ENCODE measurements around the gene MAMSTR. TPM values are rescaled to one million over a fixed set of nuclear protein-coding genes. Genes with fewer than 3 reads are reported as not detected.
A peak's percentile ranks its signal among the peaks of the same experiment; 100 is the strongest.

The MAMSTR gene
- total RNA-seq, 1 donor from 2014 or later, result 1.3 TPM

- no peak for DNase-seq (ENCODE audit: extremely low spot score, unreplicated experiment)
- Mint-ChIP-seq H3K4me1 (ENCODE audit: unreplicated experiment) (peaks cover 53% of the 10 kb centered on the region), H3K4me3 (ENCODE audit: unreplicated experiment) (peak overlapping the region; percentile 49), H3K27me3 (ENCODE audit: unreplicated experiment) (no peaks in the 10 kb centered on the region), H3K9me3 (ENCODE audit: unreplicated experiment) (no peaks in the 10 kb centered on the region), H3K36me3 (ENCODE audit: unreplicated experiment) (no peaks in the 10 kb centered on the region), H3K27ac (ENCODE audit: unreplicated experiment) (peak overlapping the region; percentile 52)
- TF ChIP-seq CTCF (IDR thresholded peaks at IDR 0.05), result no peak
Observed at GRCh38 chr19:48716562-48717291, 2.8 kb downstream of the MAMSTR start.

GRCh38 chr19:48715681-48716171 is 3.8 kb downstream of the MAMSTR start:
- no peak for DNase-seq (ENCODE audit: extremely low spot score, unreplicated experiment)
- Mint-ChIP-seq H3K27me3 (ENCODE audit: unreplicated experiment) (no peaks in the 10 kb centered on the region), H3K27ac (ENCODE audit: unreplicated experiment) (peak overlapping the region; percentile 97), H3K36me3 (ENCODE audit: unreplicated experiment) (no peaks in the 10 kb centered on the region), H3K4me3 (ENCODE audit: unreplicated experiment) (peak overlapping the region; percentile 32), H3K9me3 (ENCODE audit: unreplicated experiment) (no peaks in the 10 kb centered on the region), H3K4me1 (ENCODE audit: unreplicated experiment) (peaks cover 49% of the 10 kb centered on the region)
- no peak for TF ChIP-seq CTCF (IDR thresholded peaks at IDR 0.05)

GRCh38 chr19:48714759-48715675 is 4.5 kb downstream of the MAMSTR start:
- no peaks in the 10 kb centered on the region for H3K27me3 Mint-ChIP-seq (ENCODE audit: unreplicated experiment)
- TF ChIP-seq CTCF (IDR thresholded peaks at IDR 0.05), result no peak
- no peaks in the 10 kb centered on the region for H3K36me3 Mint-ChIP-seq (ENCODE audit: unreplicated experiment)
- H3K4me1 Mint-ChIP-seq (ENCODE audit: unreplicated experiment), result peaks cover 44% of the 10 kb centered on the region
- H3K4me3 Mint-ChIP-seq (ENCODE audit: unreplicated experiment), result peak overlapping the region; percentile 86
- no peaks in the 10 kb centered on the region for H3K9me3 Mint-ChIP-seq (ENCODE audit: unreplicated experiment)
- no peak for DNase-seq (ENCODE audit: extremely low spot score, unreplicated experiment)
- H3K27ac Mint-ChIP-seq (ENCODE audit: unreplicated experiment), result peak overlapping the region; percentile 97

GRCh38 chr19:48713864-48714755 is 5.4 kb downstream of the MAMSTR start:
- Mint-ChIP-seq H3K27me3 (ENCODE audit: unreplicated experiment) (no peaks in the 10 kb centered on the region), H3K9me3 (ENCODE audit: unreplicated experiment) (no peaks in the 10 kb centered on the region), H3K4me3 (ENCODE audit: unreplicated experiment) (peak overlapping the region; percentile 86), H3K27ac (ENCODE audit: unreplicated experiment) (peak overlapping the region; percentile 97), H3K36me3 (ENCODE audit: unreplicated experiment) (no peaks in the 10 kb centered on the region), H3K4me1 (ENCODE audit: unreplicated experiment) (peaks cover 41% of the 10 kb centered on the region)
- DNase-seq (ENCODE audit: extremely low spot score, unreplicated experiment), result peak; percentile 100
- TF ChIP-seq CTCF (IDR thresholded peaks at IDR 0.05), result no peak

Measured in osteocyte (in vitro differentiated cells).